Urinary bladder (tissue), 4 donors: ENCODE measurements around the gene BCL2L13. TPM values are rescaled to one million over a fixed set of nuclear protein-coding genes. Genes with fewer than 3 reads are reported as not detected.

ENCODE experiments used
- DNase-seq: peaks from one replicate; pipeline ENCODE4 v3.0.0-alpha.2; 2015; ENCODE audit errors: extremely low spot score
- H3K27ac ChIP-seq: one replicate; pipeline ENCODE4 v1.5.1; 2013; ENCODE audit warnings: low read depth, mild to moderate bottlenecking, moderate library complexity
- H3K36me3 ChIP-seq: one replicate; pipeline ENCODE4 v1.6.1; 2013; ENCODE audit warnings: mild to moderate bottlenecking, moderate library complexity; ENCODE audit not compliant: insufficient read depth
- H3K4me1 ChIP-seq: one replicate; pipeline ENCODE4 v1.6.1; 2013; ENCODE audit warnings: mild to moderate bottlenecking, moderate library complexity; ENCODE audit not compliant: insufficient read depth
- H3K4me3 ChIP-seq: one replicate; pipeline ENCODE4 v1.5.1; 2013; ENCODE audit warnings: low read depth, low read length
- WGBS: extraction: QIAGEN DNeasy Blood & Tissue Kit; methylation state at CpG from one replicate; pipeline ENCODE4 v1.1.7; 2013; 5-methylcytosine and 5-hydroxymethylcytosine counted together
- polyA plus RNA-seq: library from polyadenylated mRNA; stranded (reverse); fragments of 200-250 nt; gene quantifications from one replicate; pipeline ENCODE4 v1.2.3, GENCODE V29; 2013
- total RNA-seq: library from RNA; depleted of rRNA; stranded (reverse); fragments of >200 nt; gene quantifications from one replicate; pipeline ENCODE4 v1.2.3, GENCODE V29; 2014
- donor health status: healthy with polysubstance abuse.
- donor health status: healthy.

The BCL2L13 gene
- total RNA-seq (40.1 TPM), polyA plus RNA-seq (35.0 TPM)

GRCh38 chr22:17638432-17639246 lies at the start of gene BCL2L13:
Gene BCL2L13 (plus strand): TSS chr22:17638757. CDS start chr22:17655712, 16,955 bp downstream.
- WGBS: under 1% methylated on average over 70 of the region's 70 CpGs
- Histone ChIP-seq H3K36me3 (no peaks in the 10 kb centered on the region), H3K27ac (peak within 1 kb of the TSS; percentile 97), H3K4me3 (peak within 1 kb of the TSS; percentile 65), H3K4me1 (peaks cover 2% of the 10 kb centered on the region)
- DNase-seq: peak; percentile 85

GRCh38 chr22:17589810-17590375 lies 48.7 kb upstream of the BCL2L13 start:
- WGBS: 93% methylated on average over 10 of the region's 10 CpGs
- Histone ChIP-seq H3K27ac (no peak overlapping the region), H3K4me3 (no peak overlapping the region), H3K4me1 (no peaks in the 10 kb centered on the region), H3K36me3 (peaks cover 4% of the 10 kb centered on the region)
- DNase-seq: no peak

DNA sequence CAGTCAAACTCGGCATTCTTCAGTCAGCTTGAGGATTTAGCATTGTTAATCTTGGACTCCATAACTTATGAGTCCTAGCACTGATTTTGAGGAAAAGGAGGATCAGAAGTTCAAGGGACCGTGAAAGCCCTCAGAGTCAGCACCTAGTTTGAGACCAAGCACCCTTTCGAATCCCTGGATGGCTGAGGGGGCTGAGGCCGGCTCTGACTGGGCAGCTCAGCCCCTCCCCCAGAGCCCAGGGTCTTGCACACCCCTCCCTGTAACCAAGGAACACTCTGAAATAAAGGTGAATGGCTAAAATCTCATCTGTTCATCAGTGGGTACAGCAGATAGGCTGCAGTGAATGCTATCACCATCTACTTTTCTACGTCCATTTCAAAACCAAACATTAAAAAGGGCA lies 48.0 kb upstream of the BCL2L13 start:
- WGBS: 82% methylated on average over 5 of the region's 5 CpGs
- DNase-seq: no peak
- no peaks in the 10 kb centered on the region for H3K4me1 ChIP-seq
- H3K36me3 ChIP-seq: peaks cover 4% of the 10 kb centered on the region
- H3K27ac ChIP-seq: no peak overlapping the region
- no peak overlapping the region for H3K4me3 ChIP-seq

- H3K27ac ChIP-seq: no peak overlapping the region
These were observed 46.4 kb upstream of the BCL2L13 start for GRCh38 chr22:17592201-17592600.

DNA sequence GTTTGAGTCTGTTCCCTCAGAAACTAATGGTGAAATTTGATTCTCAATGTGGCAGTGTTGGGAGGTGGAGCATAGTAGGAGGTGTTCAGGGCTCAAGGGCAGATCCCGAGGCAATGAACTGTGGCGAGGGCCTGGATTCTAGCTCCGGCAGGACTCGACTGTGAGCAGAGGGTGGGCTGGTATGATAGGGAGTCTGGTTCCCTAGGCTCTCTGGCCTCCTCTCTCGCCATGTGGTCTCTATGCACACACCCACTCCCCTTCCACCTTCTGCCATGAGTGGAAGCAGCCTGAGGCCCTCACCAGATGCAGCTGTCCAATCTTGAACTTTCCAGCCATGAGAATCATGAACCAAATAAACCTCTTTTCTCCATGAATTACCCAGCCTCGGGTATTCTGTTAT lies 42.3 kb upstream of the BCL2L13 start:
- WGBS: 96% methylated on average over 6 of the region's 6 CpGs
- Histone ChIP-seq H3K36me3 (peaks cover 8% of the 10 kb centered on the region), H3K4me3 (no peak overlapping the region), H3K27ac (no peak overlapping the region), H3K4me1 (no peaks in the 10 kb centered on the region)
- no peak for DNase-seq

More at GRCh38 chr22:17592201-17592600, 46.4 kb upstream of the BCL2L13 start:
- Histone ChIP-seq H3K36me3 (peaks cover 5% of the 10 kb centered on the region), H3K4me3 (no peak overlapping the region), H3K4me1 (no peaks in the 10 kb centered on the region)
- DNase-seq: no peak
- 85% methylated on average over 5 of the region's 5 CpGs for WGBS

GRCh38 chr22:17597217-17597616 lies 41.3 kb upstream of the BCL2L13 start:
- WGBS: 75% methylated on average over 2 of the region's 2 CpGs
- no peaks in the 10 kb centered on the region for H3K4me1 ChIP-seq
- H3K36me3 ChIP-seq: peaks cover 7% of the 10 kb centered on the region
- no peak for DNase-seq
- no peak overlapping the region for H3K27ac ChIP-seq
- H3K4me3 ChIP-seq: no peak overlapping the region

GRCh38 chr22:17598318-17598717 lies 40.2 kb upstream of the BCL2L13 start:
- no peak for DNase-seq
- 94% methylated on average over 4 of the region's 4 CpGs for WGBS
- no peak overlapping the region for H3K4me3 ChIP-seq
- no peak overlapping the region for H3K27ac ChIP-seq
- H3K36me3 ChIP-seq: peaks cover 4% of the 10 kb centered on the region
- no peaks in the 10 kb centered on the region for H3K4me1 ChIP-seq

DNA sequence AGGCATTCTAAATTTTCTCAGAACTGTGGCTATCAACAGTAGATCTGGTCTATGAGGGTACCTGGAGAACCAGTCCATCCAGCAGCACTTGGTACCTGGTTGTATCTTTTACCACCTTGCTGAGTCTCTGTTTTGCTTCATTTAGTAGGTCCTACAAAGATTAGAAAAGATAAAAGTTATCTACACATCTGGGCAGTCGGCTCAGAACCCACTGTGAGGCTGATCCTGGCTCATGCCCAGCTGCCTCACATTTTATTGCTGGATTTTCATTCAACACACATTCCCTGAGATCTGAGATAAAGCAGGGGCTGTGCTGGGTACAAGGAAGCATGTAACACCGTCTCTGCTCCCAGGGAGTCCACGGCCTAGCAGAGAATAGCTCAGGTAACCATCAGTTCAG lies 37.5 kb upstream of the BCL2L13 start:
- no peak for DNase-seq
- 31% methylated on average over 3 of the region's 3 CpGs for WGBS
- Histone ChIP-seq H3K4me3 (no peak overlapping the region), H3K4me1 (no peaks in the 10 kb centered on the region), H3K36me3 (peaks cover 4% of the 10 kb centered on the region), H3K27ac (no peak overlapping the region)

DNA sequence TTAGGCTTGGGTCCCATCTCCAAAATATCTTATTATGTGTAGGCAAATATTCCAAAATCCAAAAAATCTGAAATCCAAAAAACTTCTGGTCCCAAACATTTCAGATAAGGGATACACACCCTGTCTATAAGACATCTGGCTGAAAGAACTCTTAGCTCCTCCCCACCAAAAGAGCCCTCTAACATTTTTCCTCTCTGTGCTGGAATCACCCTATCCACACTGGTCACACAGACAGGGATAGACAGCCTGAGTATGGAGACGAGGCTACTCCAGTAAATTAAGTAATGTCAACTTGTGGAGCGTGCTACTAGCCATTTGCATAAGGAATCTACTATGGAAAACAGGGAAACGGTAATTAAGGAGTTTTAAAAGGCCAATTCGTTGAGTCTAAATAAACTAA lies 34.9 kb upstream of the BCL2L13 start:
- 75% methylated on average over 4 of the region's 4 CpGs for WGBS
- Histone ChIP-seq H3K4me3 (no peak overlapping the region), H3K4me1 (no peaks in the 10 kb centered on the region), H3K27ac (no peak overlapping the region), H3K36me3 (peaks cover 3% of the 10 kb centered on the region)
- no peak for DNase-seq

DNA sequence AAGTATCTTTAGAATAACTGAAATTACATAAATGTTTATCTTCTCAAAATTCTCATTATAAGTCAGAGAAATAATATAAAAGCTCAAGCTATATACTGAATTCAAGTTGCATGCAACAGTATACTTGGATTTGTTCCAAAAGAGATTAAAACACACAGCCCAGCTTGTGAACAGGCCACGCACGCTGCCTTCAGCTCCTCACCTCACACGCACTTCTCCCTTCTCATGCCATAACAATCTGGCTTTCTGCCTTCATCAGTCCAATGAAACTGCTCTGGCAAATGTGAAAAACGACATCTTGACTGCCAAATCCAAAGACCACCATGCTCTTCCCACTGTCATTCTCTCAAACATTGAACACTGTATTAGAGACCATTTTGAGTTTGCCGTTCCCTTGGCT lies 32.1 kb upstream of the BCL2L13 start:
- no peak overlapping the region for H3K27ac ChIP-seq
- H3K36me3 ChIP-seq: peaks cover 4% of the 10 kb centered on the region
- no peak for DNase-seq
- 35% methylated on average over 5 of the region's 5 CpGs for WGBS
- H3K4me3 ChIP-seq: no peak overlapping the region
- no peaks in the 10 kb centered on the region for H3K4me1 ChIP-seq

DNA sequence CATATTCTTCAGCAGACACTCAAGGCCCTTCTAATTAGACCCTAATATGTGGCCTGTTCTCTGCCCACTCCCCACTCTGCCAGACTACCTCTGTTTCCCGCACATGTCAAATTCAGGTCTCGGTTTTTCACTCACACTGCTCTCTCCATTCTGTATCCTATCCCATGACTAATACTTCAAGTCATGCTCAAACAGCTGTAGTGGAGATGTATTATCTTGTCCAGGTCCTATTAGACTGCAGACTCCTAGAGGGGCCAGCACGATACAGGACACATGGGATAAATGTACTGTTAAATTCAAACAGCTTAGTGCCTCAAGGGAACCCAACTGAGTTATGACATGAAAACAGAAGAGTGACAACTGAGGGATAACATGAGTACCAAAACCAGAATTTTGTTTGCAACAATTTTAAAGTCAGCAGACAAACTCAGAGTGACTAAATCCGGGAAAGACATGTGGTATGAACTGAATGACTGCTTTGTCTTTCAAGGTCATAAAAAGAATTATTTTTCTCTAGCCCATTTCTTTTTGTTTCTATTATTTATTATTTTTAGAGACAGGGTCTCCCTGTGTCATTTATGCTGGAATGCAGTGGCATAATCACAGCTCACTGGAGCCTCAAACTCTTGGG lies 30.6 kb upstream of the BCL2L13 start:
- 92% methylated on average over 4 of the region's 4 CpGs for WGBS
- Histone ChIP-seq H3K27ac (no peak overlapping the region), H3K4me1 (no peaks in the 10 kb centered on the region), H3K36me3 (peaks cover 6% of the 10 kb centered on the region), H3K4me3 (no peak overlapping the region)
- no peak for DNase-seq

DNA sequence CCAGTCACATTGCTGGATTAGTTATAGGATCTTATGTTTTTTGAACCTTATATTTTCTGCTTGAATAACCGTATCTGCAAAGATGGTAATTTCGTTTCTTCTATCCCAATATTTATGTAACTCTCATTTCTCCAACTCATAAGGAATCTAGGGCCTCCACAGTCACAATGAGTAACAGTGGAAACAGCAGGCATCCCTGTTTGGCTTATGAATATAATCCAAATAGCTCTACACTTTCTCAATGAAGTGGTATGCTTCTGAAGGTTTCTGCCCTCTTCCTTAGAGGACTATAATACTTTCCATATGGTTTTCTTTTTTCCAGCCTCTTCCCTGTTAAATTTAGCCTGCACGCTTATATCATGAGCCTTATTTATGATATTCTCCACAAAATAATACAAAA lies 26.5 kb upstream of the BCL2L13 start:
- Histone ChIP-seq H3K36me3 (peaks cover 9% of the 10 kb centered on the region), H3K27ac (no peak overlapping the region), H3K4me3 (no peak overlapping the region), H3K4me1 (no peaks in the 10 kb centered on the region)
- DNase-seq: no peak
- 78% methylated on average over 3 of the region's 3 CpGs for WGBS

DNA sequence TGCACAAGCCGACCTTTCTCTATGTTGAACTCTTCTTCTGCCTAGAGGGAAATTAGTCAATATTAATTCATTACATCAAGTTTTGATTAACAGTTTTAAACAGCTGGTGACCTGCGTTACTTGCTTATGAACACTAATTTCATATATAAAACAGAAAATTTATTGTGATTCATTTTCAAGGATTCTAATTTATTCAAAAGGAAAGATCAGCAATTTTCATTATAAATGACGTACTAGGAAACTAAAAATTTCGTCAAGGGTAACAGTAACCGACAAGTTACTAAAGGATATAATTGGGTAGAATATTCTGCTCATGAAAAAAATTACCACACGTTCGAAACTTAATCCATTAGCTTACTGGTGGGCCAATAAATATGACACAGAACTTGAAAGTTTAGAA lies 25.3 kb upstream of the BCL2L13 start:
- H3K36me3 ChIP-seq: peaks cover 6% of the 10 kb centered on the region
- H3K4me1 ChIP-seq: no peaks in the 10 kb centered on the region
- WGBS: 95% methylated on average over 7 of the region's 7 CpGs
- no peak overlapping the region for H3K4me3 ChIP-seq
- H3K27ac ChIP-seq: no peak overlapping the region
- DNase-seq: no peak

DNA sequence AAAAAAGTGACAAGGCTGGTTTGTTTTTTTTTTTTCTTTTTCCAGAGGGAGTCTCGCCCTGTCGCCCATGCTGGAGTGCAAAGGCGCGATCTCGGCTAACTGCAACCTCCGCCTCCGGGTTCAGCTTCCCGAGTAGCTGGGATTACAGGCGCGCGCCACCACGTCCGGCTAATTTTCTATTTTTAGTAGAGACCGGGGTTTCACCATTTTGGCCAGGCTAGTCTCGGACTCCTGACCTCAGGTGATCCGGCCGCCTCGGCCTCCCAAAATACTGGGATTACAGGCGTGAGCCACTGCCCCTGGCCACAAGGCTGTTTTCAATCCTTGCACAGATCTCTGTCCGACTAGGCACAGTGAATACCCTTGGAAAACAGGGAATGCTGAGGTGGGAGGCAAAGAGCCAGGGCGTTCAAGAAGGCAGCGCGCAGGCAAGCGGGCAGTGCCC lies 10.6 kb upstream of the BCL2L13 start:
- H3K36me3 ChIP-seq: no peaks in the 10 kb centered on the region
- H3K4me1 ChIP-seq: peaks cover 2% of the 10 kb centered on the region
- peak overlapping the region; percentile 98 for H3K4me3 ChIP-seq
- no peak for DNase-seq
- WGBS: 11% methylated on average over 24 of the region's 24 CpGs
- H3K27ac ChIP-seq: no peak overlapping the region
